HepG2 (cell line): Measurements from ENCODE around the gene NXF3. TPM values are rescaled to one million over a fixed set of nuclear protein-coding genes. Genes with fewer than 3 reads are reported as not detected.

Experiments used
- ATAC-seq: fragments of 200-7000 bp; cut with Tn5 transposase; 3 replicates; pipeline ENCODE4 v1.9.1; 2020; ENCODE audit warnings: mild to moderate bottlenecking, moderate library complexity
- BruUV-seq: library from RNA; stranded (reverse); fragments of 400-500 nt; replicated peaks from 2 replicates; lab custom pipeline; 2021; lab: Mats Ljungman, UMichigan
- CTCF ChIA-PET: fragments of 300-600 bp; formaldehyde crosslinking; extraction: SDS; loops from one replicate; lab custom pipeline; 2021; ENCODE audit warnings: low total read pairs, inconsistent platforms, low intra/inter-chr PET ratio; lab: Yijun Ruan, JAX
- POLR2A ChIA-PET: fragments of 350-600 bp; sonication (Branson Sonifier 250); formaldehyde crosslinking; loops from one replicate; lab custom pipeline; 2020; ENCODE audit warnings: antibody characterized with exemption, inconsistent platforms; lab: Yijun Ruan, JAX
- DNase-seq: peaks from one replicate; pipeline ENCODE4 v3.0.0-alpha.2; 2015; ENCODE audit warnings: low spot score
- FAIRE-seq: peaks from 3 replicates; lab custom pipeline; 2011; peaks lifted over from hg19 to GRCh38; lab: Jason Lieb, UNC
- H2AFZ ChIP-seq: one replicate; pipeline ENCODE4 v1.6.1; 2011; ENCODE audit warnings: low read length, inconsistent platforms
- H3K27ac ChIP-seq: fragments of 300-600 bp; 3 replicates; pipeline ENCODE4 v1.8.0; 2011; ENCODE audit warnings: mixed run types, mild to moderate bottlenecking, mixed read lengths, low read length, inconsistent platforms; ENCODE audit not compliant: insufficient read depth; ENCODE audit errors: extremely low read length
- H3K27me3 ChIP-seq, 2 experiments: fragments of 200-600 bp in 1 of 2; 2 replicates in 1 of 2; 3 replicates in 1 of 2; pipeline versions ENCODE4 v1.6.0 to v1.8.0; 2011; ENCODE audit warnings: low read length in 2 of 2, mild to moderate bottlenecking in 2 of 2, moderate library complexity in 2 of 2, inconsistent platforms in 1 of 2; ENCODE audit not compliant: insufficient read depth in 2 of 2, control insufficient read depth in 1 of 2
- H3K36me3 ChIP-seq, 2 experiments: fragments of 200-600 bp in 1 of 2; replicated peaks in 1 of 2; 2 replicates in 1 of 2; 3 replicates in 1 of 2; pipeline versions ENCODE4 v1.5.1 to v1.8.0; 2011; ENCODE audit warnings: low read length in 2 of 2, inconsistent platforms in 1 of 2; ENCODE audit not compliant: insufficient read depth in 2 of 2, control insufficient read depth in 1 of 2
- H3K4me1 ChIP-seq: 2 replicates; pipeline ENCODE4 v1.5.1; 2012; ENCODE audit warnings: low read length, inconsistent platforms; ENCODE audit not compliant: insufficient read depth
- H3K4me2 ChIP-seq: 2 replicates; pipeline ENCODE4 v1.6.0; 2011; ENCODE audit warnings: low read depth, low read length, inconsistent platforms
- H3K4me3 ChIP-seq, 3 experiments: fragments of 200-600 bp in 1 of 3; sonication (generic), shearing (Covaris generic) in 1 of 3; replicated peaks in 1 of 3; 2 replicates each; pipeline ENCODE4 v1.5.1; 2011 to 2016; ENCODE audit warnings: low read length in 3 of 3, inconsistent platforms in 2 of 3, low read depth in 2 of 3, mild to moderate bottlenecking in 2 of 3, control low read depth in 1 of 3, mixed read lengths in 1 of 3; ENCODE audit not compliant: insufficient read depth in 1 of 3
- H3K79me2 ChIP-seq: one replicate; pipeline ENCODE4 v1.6.1; 2011; ENCODE audit warnings: low read length, inconsistent platforms; ENCODE audit not compliant: insufficient read depth
- H3K9ac ChIP-seq: 2 replicates; pipeline ENCODE4 v1.6.0; 2011; ENCODE audit warnings: mild to moderate bottlenecking, low read depth, low read length, inconsistent platforms; ENCODE audit not compliant: insufficient read depth
- H3K9me3 ChIP-seq: 2 replicates; pipeline ENCODE4 v1.5.1; 2012; ENCODE audit warnings: mild to moderate bottlenecking, low read length
- H4K20me1 ChIP-seq: 2 replicates; pipeline ENCODE4 v1.6.0; 2011; ENCODE audit warnings: inconsistent platforms, mild to moderate bottlenecking, low read length, moderate library complexity; ENCODE audit not compliant: insufficient read depth
- JUN ChIP-seq: sonication (generic); formaldehyde crosslinking; IDR thresholded peaks from 2 replicates; pipeline ENCODE4 v1.4.0; 2020; ENCODE audit warnings: mild to moderate bottlenecking, missing genetic modification reagents
- MAFK ChIP-seq, 2 experiments: IDR thresholded peaks in 1 of 2; conservative IDR thresholded peaks in 1 of 2; 2 replicates each; pipeline ENCODE4 v1.6.1; 2011; ENCODE audit warnings: improper control_type of control experiment in 2 of 2, low read length in 2 of 2
- RARA ChIP-seq: IDR thresholded peaks from 2 replicates; pipeline ENCODE4 v1.6.1; 2016; ENCODE audit warnings: missing genetic modification reagents, missing compliant biosample characterization
- SOX13 ChIP-seq, 3 experiments: fragments of 450-650 bp in 1 of 3; sonication (generic) in 1 of 3; formaldehyde crosslinking in 1 of 3; IDR thresholded peaks in 2 of 3; conservative IDR thresholded peaks in 1 of 3; 2 replicates each; pipeline versions ENCODE4 v1.5.0 to v1.6.1; 2016 to 2020; ENCODE audit warnings: antibody characterized with exemption in 1 of 3, mild to moderate bottlenecking in 1 of 3, missing compliant biosample characterization in 1 of 3, missing genetic modification reagents in 1 of 3, moderate library complexity in 1 of 3
- TBP ChIP-seq: sonication (generic); formaldehyde crosslinking; IDR thresholded peaks from 2 replicates; pipeline ENCODE4 v1.5.0; 2020; ENCODE audit warnings: missing genetic modification reagents
- YEATS4 ChIP-seq: sonication (generic); formaldehyde crosslinking; IDR thresholded peaks from 2 replicates; pipeline ENCODE4 v1.4.0; 2020; ENCODE audit warnings: missing genetic modification reagents, borderline replicate concordance
- ZBTB3 ChIP-seq: sonication (generic); formaldehyde crosslinking; IDR thresholded peaks from 2 replicates; pipeline ENCODE4 v1.4.0; 2020; ENCODE audit warnings: low read depth, mild to moderate bottlenecking, moderate library complexity, missing genetic modification reagents, borderline replicate concordance
- ZBTB44 ChIP-seq: sonication (generic); formaldehyde crosslinking; IDR thresholded peaks from 2 replicates; pipeline ENCODE4 v1.4.0; 2020; ENCODE audit warnings: missing genetic modification reagents
- ZNF414 ChIP-seq: sonication (generic); formaldehyde crosslinking; IDR thresholded peaks from 2 replicates; pipeline ENCODE4 v1.5.0; 2020; ENCODE audit warnings: missing genetic modification reagents
- WGBS: methylation state at CpG from one replicate; pipeline ENCODE4 v1.1.6; 2017; ENCODE audit warnings: low lambda C conversion rate; 5-methylcytosine and 5-hydroxymethylcytosine counted together
- in situ Hi-C: cut with HindIII; loops from 2 replicates; pipeline ENCODE4 v1.10.0; 2017; ENCODE audit warnings: low pct_unique_long_range_greater_than_20kb; ENCODE audit not compliant: extremely low pct_ligation_motif_present
- intact Hi-C: fragments of 100-400 bp; cut with micrococcal nuclease; formaldehyde crosslinking; loops from one replicate; pipeline ENCODE4 v1.10.0; 2022; ENCODE audit not compliant: unreplicated experiment
- polyA plus RNA-seq, 8 experiments: library from polyadenylated mRNA; depleted of rRNA in 3 of 8; stranded (reverse) in 7 of 8; unstranded in 1 of 8; fragments of >200 nt; fragmentation: Illumina TruSeq in 4 of 8; extraction: Trizol in 4 of 8; gene quantifications; 2 replicates each; pipeline versions ENCODE4 v1.2.1 to v1.2.3, GENCODE V29; 2011 to 2016; ENCODE audit warnings: low read depth in 4 of 8, missing spikeins in 1 of 8, mixed read lengths in 1 of 8; ENCODE audit not compliant: insufficient read depth in 1 of 8
- total RNA-seq, 5 experiments: library from RNA; depleted of rRNA; stranded (reverse); fragments of >200 nt; fragmentation: Illumina TruSeq; extraction: Trizol; gene quantifications; 2 replicates each; pipeline ENCODE4 v1.2.3, GENCODE V29; 2016; ENCODE audit warnings: low read depth in 1 of 5

Gene NXF3
- total and polyA plus RNA-seq, 2 of the 13 experiments (the other 11 are each of a cell fraction or from before 2014, with no cell fraction given): 0.05 TPM; not detected in 1

GRCh38 chrX:103101299-103102042, 8.5 kb upstream of the NXF3 start:
- no peak overlapping the region for H2AFZ ChIP-seq
- no peak for FAIRE-seq
- no peak overlapping the region for H3K9ac ChIP-seq
- H3K27ac ChIP-seq: no peak overlapping the region
- no peaks in the 10 kb centered on the region for H4K20me1 ChIP-seq
- CTCF ChIA-PET: no interaction called here
- no peaks in the 10 kb centered on the region for H3K79me2 ChIP-seq
- H3K4me3 ChIP-seq: no peak overlapping the region
- TF ChIP-seq SOX13 (IDR thresholded peaks at IDR 0.05): no peak
- TF ChIP-seq SOX13 (CRISPR knock-in tag; conservative IDR thresholded peaks at IDR 0.05 in 1 of 2, IDR thresholded peaks at IDR 0.05 in 1 of 2): peak in 1 of 2 experiments; percentile 32; a peak in 1 of 4 replicates
- TF ChIP-seq MAFK (conservative IDR thresholded peaks at IDR 0.05 in 1 of 2, IDR thresholded peaks at IDR 0.05 in 1 of 2; ENCODE audit: low read length in 2 of 2): no peak
- H3K36me3 ChIP-seq: no peaks in the 10 kb centered on the region
- H3K9me3 ChIP-seq: no peaks in the 10 kb centered on the region
- H3K4me2 ChIP-seq: no peak overlapping the region
- POLR2A ChIA-PET: no interaction called here
- in situ Hi-C loops (no loop called here), intact Hi-C loops (no loop called here)
- no peaks in the 10 kb centered on the region for H3K4me1 ChIP-seq
- DNase-seq: peak; percentile 39
- H3K27me3 ChIP-seq: no peaks in the 10 kb centered on the region
- BruUV-seq: no TSS peak
- WGBS: 0% methylated on average over 1 of the region's 3 CpGs
- ATAC-seq: no peak

- Histone ChIP-seq H3K27me3 (no peaks in the 10 kb centered on the region), H3K4me2 (no peak overlapping the region), H2AFZ (no peak overlapping the region), H3K79me2 (no peaks in the 10 kb centered on the region), H3K9ac (no peak overlapping the region), H3K9me3 (no peaks in the 10 kb centered on the region), H3K36me3 (no peaks in the 10 kb centered on the region), H3K27ac (no peak overlapping the region), H3K4me1 (no peaks in the 10 kb centered on the region), H4K20me1 (no peaks in the 10 kb centered on the region), H3K4me3 (no peak overlapping the region)
- WGBS: 84% methylated on average over 4 of the region's 4 CpGs
- ATAC-seq (no peak), FAIRE-seq (no peak), DNase-seq (no peak)
- no TSS peak for BruUV-seq
- CTCF ChIA-PET: no interaction called here
- POLR2A ChIA-PET: no interaction called here
- in situ Hi-C loops (no loop called here), intact Hi-C loops (no loop called here)
- TF ChIP-seq ZBTB3 (CRISPR knock-in tag): no peak
- TF ChIP-seq ZNF414 (CRISPR knock-in tag): no peak
- no peak for TF ChIP-seq ZBTB44 (CRISPR knock-in tag)
- no peak for TF ChIP-seq RARA (CRISPR knock-in tag)
- TF ChIP-seq YEATS4 (CRISPR knock-in tag): no peak
- no peak for TF ChIP-seq JUN (CRISPR knock-in tag)
- no peak for TF ChIP-seq TBP
These were observed 7.5 kb upstream of the NXF3 start for GRCh38 chrX:103100484-103100883.
